ENCODE data around the gene MARCHF3. TPM values are rescaled to one million over a fixed set of nuclear protein-coding genes. Genes with fewer than 3 reads are reported as not detected.
"Not testable (repeated sequence)": the region's sequence is repeated elsewhere in the genome, so short reads cannot be mapped to it uniquely, and the experiment has no call there.

The MARCHF3 gene
- total RNA-seq, 2 experiments from 2014 or later, result 1.1 to 1.5 TPM

DNA sequence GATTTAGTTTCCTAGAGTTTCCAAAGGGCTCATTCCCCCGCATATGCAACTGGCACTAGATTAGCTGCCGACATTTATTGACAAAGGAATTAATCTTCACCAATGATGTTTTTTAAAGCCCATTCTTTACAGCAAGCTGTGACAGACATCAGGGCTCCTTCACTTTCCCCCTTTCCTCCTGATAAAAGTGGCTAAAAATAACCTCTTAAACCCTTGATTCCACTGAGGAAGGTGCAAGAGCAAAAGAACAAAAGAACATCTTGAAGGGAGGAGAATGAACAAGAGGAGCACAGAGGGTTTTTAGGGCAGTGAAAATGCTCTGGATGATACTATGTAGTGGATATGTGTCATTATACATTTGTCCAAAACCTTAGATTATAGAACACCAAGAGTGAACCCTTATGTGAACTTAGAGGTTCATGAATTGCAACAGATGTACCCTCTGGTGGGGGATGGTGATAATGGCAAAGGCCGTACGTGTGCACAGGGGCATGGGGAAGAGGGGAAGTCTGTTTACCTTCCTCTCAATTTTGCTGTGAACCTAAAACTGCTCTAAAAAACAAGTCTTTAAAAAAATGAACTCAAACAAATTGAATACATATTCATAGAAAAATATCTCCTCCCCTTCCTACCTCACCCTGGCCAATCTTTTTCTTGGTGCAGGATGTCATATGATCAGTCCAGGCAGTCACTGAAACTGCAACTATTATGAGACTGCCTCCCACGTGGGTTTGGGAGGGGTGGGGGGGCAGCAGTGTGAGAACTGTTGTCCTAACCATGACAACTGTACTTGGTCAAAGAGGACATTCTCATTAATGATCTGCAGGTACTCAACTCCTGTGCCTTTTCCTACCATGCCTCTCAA is 83.0 kb downstream of the MARCHF3 start:
- Mint-ChIP-seq H3K27ac (no peak overlapping the region), H3K9me3 (no peaks in the 10 kb centered on the region), H3K4me3 (no peak overlapping the region), H3K27me3 (no peaks in the 10 kb centered on the region), H3K4me1 (no peaks in the 10 kb centered on the region), H3K36me3 (ENCODE audit: low read depth) (no peaks in the 10 kb centered on the region)
- CTCF ChIA-PET, result no interaction called here
- no peak for DNase-seq
- POLR2A ChIA-PET, result no interaction called here

DNA sequence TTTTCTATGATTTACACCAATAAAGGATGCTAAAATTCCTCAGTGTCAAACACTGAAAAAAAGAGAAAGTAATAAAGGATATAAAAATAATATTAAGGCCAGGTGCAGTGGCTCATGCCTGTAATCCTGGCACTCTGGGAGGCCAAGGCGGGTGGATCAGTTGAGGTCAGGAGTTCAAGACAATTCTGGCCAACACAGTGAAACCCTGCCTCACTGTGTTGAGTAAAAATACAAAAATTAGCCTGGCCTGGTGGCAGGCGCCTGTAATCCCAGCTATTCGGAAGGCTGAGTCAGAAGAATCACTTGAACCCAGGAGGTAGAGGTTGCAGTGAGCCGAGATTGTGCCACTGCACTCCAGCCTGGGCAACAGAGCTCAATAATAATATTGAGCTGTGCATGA is 87.5 kb downstream of the MARCHF3 start:
- CTCF ChIA-PET, result interaction anchor here (0.5 to 1.0 kb wide), 3 partner anchors 23 to 268 kb away, joined by 3 read pairs; no protein-coding TSS in a partner anchor
- POLR2A ChIA-PET; DNase-seq; H3K36me3 Mint-ChIP-seq (ENCODE audit: low read depth); H3K4me3 Mint-ChIP-seq; H3K27ac Mint-ChIP-seq; H3K9me3 Mint-ChIP-seq; H3K27me3 Mint-ChIP-seq; H3K4me1 Mint-ChIP-seq: not testable (repeated sequence)

DNA sequence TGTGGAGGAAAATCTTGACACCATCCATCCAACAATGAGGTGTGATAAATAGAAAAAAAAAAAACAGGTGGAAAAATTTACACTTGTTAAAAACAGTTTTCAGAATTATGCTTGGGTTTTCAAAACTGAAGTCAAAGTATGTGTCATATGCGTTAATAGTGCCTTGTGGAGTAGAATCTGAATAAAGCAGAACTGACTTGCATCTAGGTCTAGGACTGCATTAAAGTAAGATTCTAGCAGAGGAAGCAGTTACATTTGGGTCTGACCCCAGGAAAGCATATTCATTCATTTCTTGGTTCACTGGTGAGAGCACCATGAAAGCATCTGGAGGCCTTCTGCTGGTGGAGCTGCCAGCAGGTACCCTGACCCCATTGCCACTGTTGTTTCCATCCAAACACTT is 89.0 kb downstream of the MARCHF3 start:
- Mint-ChIP-seq H3K27ac (no peak overlapping the region), H3K4me1 (no peaks in the 10 kb centered on the region), H3K4me3 (no peak overlapping the region), H3K27me3 (no peaks in the 10 kb centered on the region), H3K36me3 (ENCODE audit: low read depth) (no peaks in the 10 kb centered on the region), H3K9me3 (no peaks in the 10 kb centered on the region)
- DNase-seq, result no peak
- CTCF ChIA-PET, result interaction anchor here (1.3 to 1.4 kb wide), 2 partner anchors 9 to 79 kb away, joined by 3 to 5 read pairs; no protein-coding TSS in a partner anchor
- POLR2A ChIA-PET, result no interaction called here

DNA sequence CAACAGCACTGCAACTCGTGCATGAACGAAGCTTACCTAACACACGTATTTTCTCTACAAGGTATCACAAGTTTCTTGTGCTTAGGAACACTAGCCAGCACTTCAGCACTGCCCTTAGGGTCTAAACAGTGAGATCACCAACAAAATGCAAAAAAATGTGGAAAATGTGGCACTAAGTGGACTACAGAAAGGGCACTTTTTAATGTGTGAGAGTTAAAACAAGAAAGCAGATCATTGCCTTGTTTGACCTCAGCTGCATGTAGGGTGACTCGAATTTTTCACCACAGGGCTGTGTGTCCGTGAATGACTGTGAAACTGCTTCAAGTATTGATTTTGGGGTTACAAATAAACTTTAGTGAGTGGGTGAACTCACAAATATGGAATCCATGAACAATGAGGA is 90.5 kb downstream of the MARCHF3 start:
- Mint-ChIP-seq H3K4me1 (no peaks in the 10 kb centered on the region), H3K36me3 (ENCODE audit: low read depth) (no peaks in the 10 kb centered on the region), H3K4me3 (no peak overlapping the region), H3K9me3 (no peaks in the 10 kb centered on the region), H3K27me3 (no peaks in the 10 kb centered on the region), H3K27ac (no peak overlapping the region)
- POLR2A ChIA-PET, result no interaction called here
- DNase-seq, result no peak
- CTCF ChIA-PET, result no interaction called here

DNA sequence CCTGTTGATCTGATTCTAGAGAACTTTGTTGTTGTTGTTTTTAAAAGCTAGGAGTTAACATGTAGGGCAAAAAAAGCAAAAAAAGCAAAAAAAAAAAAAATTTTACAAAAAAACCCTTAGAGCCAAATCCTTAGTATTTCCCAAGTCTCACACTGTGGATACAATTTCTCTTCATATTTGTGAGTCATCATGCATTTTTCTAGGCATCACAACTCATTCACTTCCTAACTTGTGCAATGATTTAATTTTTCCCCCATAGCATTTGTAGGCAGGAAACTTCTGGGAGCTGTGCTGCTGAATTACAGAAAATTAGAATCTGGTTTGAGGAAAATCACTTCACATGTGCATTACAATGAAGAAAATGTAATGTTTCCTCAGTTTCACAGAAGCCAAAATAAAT is 91.9 kb downstream of the MARCHF3 start:
- no peaks in the 10 kb centered on the region for H3K27me3 Mint-ChIP-seq
- no peak overlapping the region for H3K27ac Mint-ChIP-seq
- H3K4me1 Mint-ChIP-seq, result no peaks in the 10 kb centered on the region
- H3K4me3 Mint-ChIP-seq, result no peak overlapping the region
- ChIA-PET CTCF (no interaction called here), POLR2A (no interaction called here)
- H3K9me3 Mint-ChIP-seq, result no peaks in the 10 kb centered on the region
- DNase-seq, result no peak
- H3K36me3 Mint-ChIP-seq (ENCODE audit: low read depth), result no peaks in the 10 kb centered on the region

DNA sequence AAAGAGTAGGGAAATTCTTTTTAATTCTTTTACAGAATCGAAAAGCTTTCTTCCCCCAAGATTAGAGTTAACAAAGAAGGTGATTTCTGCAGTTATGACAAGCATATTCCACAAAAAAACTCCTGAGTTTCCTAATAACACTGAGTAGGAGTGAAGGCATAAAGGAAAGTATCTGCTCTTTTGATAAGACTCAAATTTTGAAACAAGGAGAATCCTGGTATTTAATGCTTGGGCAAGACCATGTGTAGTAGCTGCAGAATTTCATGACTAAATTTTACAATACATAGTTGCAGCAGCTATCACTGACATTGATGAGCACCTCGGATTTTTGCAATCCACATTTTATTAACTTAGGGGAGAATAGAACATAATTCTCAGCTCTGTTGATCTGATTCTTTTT is 92.6 kb downstream of the MARCHF3 start:
- Mint-ChIP-seq H3K9me3 (no peaks in the 10 kb centered on the region), H3K36me3 (ENCODE audit: low read depth) (peaks cover 2% of the 10 kb centered on the region), H3K4me1 (no peaks in the 10 kb centered on the region), H3K27me3 (no peaks in the 10 kb centered on the region), H3K4me3 (no peak overlapping the region), H3K27ac (no peak overlapping the region)
- CTCF ChIA-PET, result interaction anchor here (0.7 kb wide), 1 partner anchor 533 kb away, joined by 4 read pairs; no protein-coding TSS in a partner anchor
- no peak for DNase-seq
- POLR2A ChIA-PET, result no interaction called here

DNA sequence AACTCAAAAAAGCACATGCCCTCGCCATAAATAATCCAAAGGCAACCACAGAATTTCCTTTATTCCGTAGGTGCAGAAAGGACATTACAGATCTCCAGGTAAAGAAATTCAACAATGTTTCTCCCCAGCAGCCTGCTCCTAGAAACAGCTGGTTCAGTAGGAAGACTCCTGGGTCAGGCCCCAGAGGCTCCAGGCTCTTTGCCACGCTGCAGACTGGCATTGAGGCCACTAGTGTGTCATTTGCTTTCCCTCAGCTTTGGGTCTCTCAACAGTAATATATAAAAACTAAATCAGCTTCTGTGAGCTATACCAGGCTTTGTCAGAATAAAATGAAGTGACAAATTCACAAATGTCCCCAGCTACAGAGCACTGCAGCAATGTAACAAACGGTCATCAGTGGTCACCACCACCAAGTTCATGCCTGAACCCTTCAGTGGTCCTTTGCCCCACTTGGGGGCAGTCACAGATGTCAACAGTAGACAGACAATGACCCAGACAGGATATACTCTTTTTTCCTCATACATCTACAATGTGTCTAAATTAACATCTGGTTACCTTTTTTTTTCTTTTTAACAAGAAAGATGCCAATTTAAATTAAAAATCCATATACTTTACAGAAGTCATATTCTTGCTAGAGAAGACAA is 93.5 kb downstream of the MARCHF3 start:
- H3K4me1 Mint-ChIP-seq, result no peaks in the 10 kb centered on the region
- CTCF ChIA-PET, result no interaction called here
- no peak for DNase-seq
- H3K36me3 Mint-ChIP-seq (ENCODE audit: low read depth), result peaks cover 2% of the 10 kb centered on the region
- no peak overlapping the region for H3K27ac Mint-ChIP-seq
- POLR2A ChIA-PET, result no interaction called here
- H3K27me3 Mint-ChIP-seq, result no peaks in the 10 kb centered on the region
- no peak overlapping the region for H3K4me3 Mint-ChIP-seq
- H3K9me3 Mint-ChIP-seq, result no peaks in the 10 kb centered on the region

DNA sequence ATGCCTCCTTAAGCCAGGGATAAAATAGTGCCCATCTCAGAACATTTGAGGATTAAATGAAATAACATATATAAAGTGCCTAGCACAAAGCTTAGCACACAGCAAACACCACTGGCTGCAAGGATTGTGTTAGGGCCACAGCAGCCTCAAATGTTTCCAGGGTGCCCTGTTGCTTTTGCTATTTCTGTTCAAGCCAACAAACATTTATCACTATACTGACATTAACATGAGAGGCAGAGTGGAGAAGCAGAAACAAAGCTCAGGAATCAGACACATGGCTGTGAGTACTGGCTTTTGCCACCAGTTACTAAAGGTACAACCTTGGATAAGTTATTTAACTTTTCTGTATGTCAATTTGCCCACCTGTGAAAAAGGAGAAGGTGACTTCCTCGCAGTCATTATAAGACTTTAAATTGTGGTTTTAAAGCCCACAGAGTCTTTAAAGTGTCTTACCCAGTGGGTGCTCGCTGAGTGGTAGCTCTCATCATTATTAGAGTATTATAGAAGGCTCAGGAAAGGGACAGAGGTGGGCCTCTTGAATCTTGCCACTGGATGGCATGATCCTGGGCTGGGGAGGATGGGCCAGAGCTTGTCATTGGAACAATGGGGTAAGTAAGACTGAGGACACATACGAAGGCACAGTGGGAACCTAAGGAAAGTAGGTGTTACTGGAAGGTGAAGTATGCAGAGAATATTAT is 98.2 kb downstream of the MARCHF3 start:
- no peak overlapping the region for H3K4me3 Mint-ChIP-seq
- no peaks in the 10 kb centered on the region for H3K4me1 Mint-ChIP-seq
- POLR2A ChIA-PET, result no interaction called here

DNA sequence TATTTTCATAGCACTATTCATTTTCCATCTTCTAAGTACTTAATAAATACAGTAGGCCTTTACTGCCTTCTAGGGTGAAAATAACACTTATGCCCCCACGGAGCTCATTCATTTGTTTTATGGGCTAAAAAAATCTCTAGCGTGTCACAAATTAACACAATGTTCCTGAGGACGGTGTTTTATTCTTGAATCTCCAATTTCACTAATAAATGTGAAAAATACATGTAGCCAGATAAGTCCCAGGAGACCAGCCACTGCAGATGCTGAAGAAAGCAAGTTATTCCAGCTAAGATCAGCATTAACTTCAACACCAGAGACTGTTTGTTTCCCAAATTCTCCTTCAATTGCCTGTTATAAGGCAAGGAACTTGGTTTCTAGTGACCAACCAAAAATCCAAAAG is 102.3 kb downstream of the MARCHF3 start:
- H3K27ac Mint-ChIP-seq, result no peak overlapping the region
- H3K4me1 Mint-ChIP-seq, result no peaks in the 10 kb centered on the region
- POLR2A ChIA-PET, result no interaction called here
- H3K4me3 Mint-ChIP-seq, result no peak overlapping the region
- no peaks in the 10 kb centered on the region for H3K27me3 Mint-ChIP-seq
- CTCF ChIA-PET, result no interaction called here
- no peaks in the 10 kb centered on the region for H3K9me3 Mint-ChIP-seq
- DNase-seq, result no peak
- H3K36me3 Mint-ChIP-seq (ENCODE audit: low read depth), result peaks cover 2% of the 10 kb centered on the region

More for the DNA sequence above, 98.2 kb downstream of the MARCHF3 start:
- Mint-ChIP-seq H3K27ac (no peak overlapping the region), H3K27me3 (no peaks in the 10 kb centered on the region), H3K9me3 (no peaks in the 10 kb centered on the region), H3K36me3 (ENCODE audit: low read depth) (peaks cover 2% of the 10 kb centered on the region)
- no peak for DNase-seq
- CTCF ChIA-PET, result interaction anchor here (1.6 to 1.7 kb wide), 2 partner anchors 10 to 30 kb away, joined by 3 to 5 read pairs; no protein-coding TSS in a partner anchor

DNA sequence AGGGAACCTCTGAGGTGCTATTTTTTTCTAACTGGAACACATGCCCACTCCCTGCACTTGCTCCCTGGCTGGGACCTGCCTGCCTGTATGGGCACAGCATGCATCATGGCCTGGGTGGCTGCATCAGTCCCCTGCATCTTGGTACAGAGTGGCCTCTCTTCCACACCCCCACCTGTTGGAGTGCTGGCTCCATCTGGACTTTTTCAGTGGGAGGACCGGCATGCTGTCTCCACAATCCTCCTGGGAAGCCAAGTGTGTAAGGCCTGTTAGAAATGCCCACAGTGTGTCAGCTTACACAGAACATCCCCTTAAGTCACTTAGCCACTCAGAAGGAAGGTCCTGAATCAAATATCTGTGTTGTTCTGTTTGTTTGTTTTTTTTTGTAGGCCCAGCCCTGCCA is 102.9 kb downstream of the MARCHF3 start:
- Mint-ChIP-seq H3K4me1 (no peaks in the 10 kb centered on the region), H3K27ac (no peak overlapping the region), H3K4me3 (no peak overlapping the region), H3K9me3 (no peaks in the 10 kb centered on the region), H3K36me3 (ENCODE audit: low read depth) (no peaks in the 10 kb centered on the region), H3K27me3 (no peaks in the 10 kb centered on the region)
- ChIA-PET POLR2A (no interaction called here), CTCF (no interaction called here)
- DNase-seq, result no peak

DNA sequence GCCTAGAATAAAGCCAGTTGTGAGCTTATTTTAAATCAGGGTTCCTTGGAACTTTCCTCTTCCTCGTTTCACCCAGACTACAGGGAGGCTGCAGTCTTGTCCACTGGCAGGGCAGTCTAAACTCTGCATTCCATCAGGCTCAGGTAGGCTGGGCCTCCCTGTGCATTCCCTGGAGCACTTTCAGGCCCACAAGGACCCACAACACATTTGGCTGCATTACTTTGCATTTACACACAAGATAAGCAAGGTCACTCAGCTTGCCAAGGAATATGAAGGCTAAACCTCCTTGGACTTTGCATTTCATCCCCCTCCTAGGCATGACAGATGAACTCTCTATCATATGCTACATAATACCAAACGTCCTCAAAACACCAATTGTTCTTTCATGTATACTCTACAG is 104.2 kb downstream of the MARCHF3 start:
- Mint-ChIP-seq H3K27ac (no peak overlapping the region), H3K4me3 (no peak overlapping the region), H3K9me3 (no peaks in the 10 kb centered on the region), H3K36me3 (ENCODE audit: low read depth) (no peaks in the 10 kb centered on the region), H3K27me3 (no peaks in the 10 kb centered on the region), H3K4me1 (no peaks in the 10 kb centered on the region)
- POLR2A ChIA-PET, result no interaction called here
- DNase-seq, result no peak
- CTCF ChIA-PET, result interaction anchor here (0.6 kb wide), 1 partner anchor 242 kb away, joined by 3 read pairs; no protein-coding TSS in a partner anchor

DNA sequence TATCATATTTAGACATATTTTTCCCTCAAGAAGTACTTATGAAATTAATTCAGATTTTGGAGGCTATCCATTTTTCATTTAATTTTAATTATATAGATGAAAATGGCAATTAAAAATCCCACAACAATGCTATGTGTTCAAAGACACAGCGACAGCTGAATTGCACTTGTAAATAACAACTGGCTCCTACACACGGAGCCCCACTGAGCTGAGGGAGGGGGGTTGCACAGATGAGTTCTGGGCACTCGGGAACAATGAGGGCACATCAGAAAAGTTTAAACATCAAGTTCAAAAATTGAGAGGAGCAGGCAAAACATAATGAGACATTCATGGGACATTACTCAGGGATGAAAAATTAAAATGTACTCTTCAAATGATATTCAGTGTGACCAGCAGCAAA is 104.9 kb downstream of the MARCHF3 start:
- H3K27ac Mint-ChIP-seq, result no peak overlapping the region
- no peaks in the 10 kb centered on the region for H3K4me1 Mint-ChIP-seq
- H3K9me3 Mint-ChIP-seq, result no peaks in the 10 kb centered on the region
- no peaks in the 10 kb centered on the region for H3K27me3 Mint-ChIP-seq
- ChIA-PET POLR2A (no interaction called here), CTCF (no interaction called here)
- no peak for DNase-seq
- no peaks in the 10 kb centered on the region for H3K36me3 Mint-ChIP-seq (ENCODE audit: low read depth)
- no peak overlapping the region for H3K4me3 Mint-ChIP-seq

DNA sequence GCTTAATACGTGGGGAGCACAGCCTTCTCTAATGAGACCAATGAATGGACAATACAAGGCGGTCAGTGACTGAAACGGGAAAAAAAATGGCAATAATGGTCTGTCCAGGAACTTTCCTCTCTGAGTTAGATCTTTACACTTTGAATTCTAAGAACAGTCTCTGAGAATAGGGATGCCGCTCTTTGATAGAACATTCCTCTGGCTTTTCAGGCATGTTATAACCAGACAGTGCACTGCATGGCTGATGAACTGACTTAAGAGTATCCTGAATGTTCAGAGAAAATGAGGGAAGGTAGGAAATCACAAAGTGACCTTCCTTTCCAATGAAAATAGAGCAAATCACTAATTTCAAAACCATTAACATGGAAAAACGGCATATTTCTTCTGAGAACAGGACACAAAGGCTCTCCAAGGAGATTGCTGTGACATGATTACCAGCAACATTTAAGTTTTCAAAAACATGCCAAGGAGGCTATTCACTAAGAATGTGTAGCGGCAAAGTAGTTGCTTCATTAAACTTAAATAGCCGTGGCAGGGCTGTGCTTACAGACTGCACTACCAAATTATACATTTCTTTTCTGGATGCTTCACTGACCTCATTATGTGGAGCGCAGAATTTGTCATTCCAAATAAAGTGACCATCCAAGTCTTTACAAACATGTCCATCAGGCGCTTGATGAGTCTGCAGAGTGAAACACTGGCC is 105.9 kb downstream of the MARCHF3 start:
- no peak overlapping the region for H3K4me3 Mint-ChIP-seq
- no peaks in the 10 kb centered on the region for H3K36me3 Mint-ChIP-seq (ENCODE audit: low read depth)
- no peak overlapping the region for H3K27ac Mint-ChIP-seq
- ChIA-PET POLR2A (no interaction called here), CTCF (no interaction called here)
- no peaks in the 10 kb centered on the region for H3K27me3 Mint-ChIP-seq
- H3K4me1 Mint-ChIP-seq, result no peaks in the 10 kb centered on the region
- no peak for DNase-seq
- no peaks in the 10 kb centered on the region for H3K9me3 Mint-ChIP-seq

Measured in activated CD4-positive, alpha-beta T cell treated with anti-CD3 and anti-CD28 coated beads, Interleukin-2, amount 10 ng/mL, durations not matched to agents 7 days and 5 days (primary cell).